Glomerular endothelial cell (primary cell): Measurements from ENCODE around the gene LNX1. TPM values are rescaled to one million over a fixed set of nuclear protein-coding genes. Genes with fewer than 3 reads are reported as not detected.
"Not testable (repeated sequence)": the region's sequence is repeated elsewhere in the genome, so short reads cannot be mapped to it uniquely, and the experiment has no call there.

ENCODE experiments used
- DNase-seq: peaks from one replicate; pipeline ENCODE4 v3.0.0-alpha.2; 2011; ENCODE audit warnings: low read depth, low spot score; ENCODE audit errors: extremely low read depth
- total RNA-seq: library from RNA; depleted of rRNA; stranded (reverse); fragments of >200 nt; gene quantifications from 2 replicates; pipeline ENCODE4 v1.2.3, GENCODE V29; 2015

Gene LNX1
- total RNA-seq, 1 donor from 2014 or later, result 1.6 TPM

DNA sequence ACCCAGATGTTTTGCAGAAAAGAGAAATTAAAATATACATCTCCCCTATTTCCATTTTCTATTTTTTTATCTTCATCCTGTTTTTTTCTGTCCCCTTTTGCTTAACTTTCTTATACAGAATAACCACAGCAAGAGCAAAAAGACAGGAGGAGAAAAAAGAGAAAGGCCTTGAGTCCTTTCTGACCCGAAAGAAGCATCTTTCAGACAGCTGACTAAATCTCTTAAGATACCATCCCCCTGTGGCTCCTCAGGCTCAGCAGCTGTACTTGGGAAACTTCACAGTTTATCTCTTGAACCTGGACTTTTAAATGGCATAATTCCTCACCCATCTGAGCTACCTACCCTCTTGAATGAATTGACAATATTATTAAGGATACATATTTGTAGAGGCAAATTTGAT lies 113.7 kb downstream of the LNX1 start:
- no peak for DNase-seq

DNA sequence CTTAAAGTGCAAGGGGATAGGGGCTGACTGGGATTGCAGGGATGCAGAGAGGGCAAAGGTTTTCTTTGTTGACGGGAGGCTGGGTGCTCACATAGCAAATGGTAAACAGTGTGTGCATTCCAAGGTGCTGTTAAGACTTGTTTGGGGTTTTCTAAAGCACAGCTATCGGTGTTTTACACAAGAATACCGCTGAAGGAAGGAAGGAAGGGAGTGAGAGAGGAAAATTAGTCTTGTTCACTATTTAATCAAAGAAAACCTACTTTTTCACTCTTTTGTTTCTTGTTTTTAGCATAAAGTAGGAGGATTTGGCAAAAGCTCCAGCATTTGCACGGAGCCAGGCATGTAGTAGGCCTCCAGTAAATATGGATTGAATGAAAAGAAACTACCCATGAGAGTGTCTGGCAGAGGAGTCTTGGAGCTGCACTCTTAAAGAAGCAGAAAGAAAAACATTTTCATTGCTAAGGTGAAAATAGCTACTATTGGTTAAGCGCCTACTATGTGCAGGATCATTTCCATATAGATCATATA lies 114.2 kb downstream of the LNX1 start:
- DNase-seq, result no peak

DNA sequence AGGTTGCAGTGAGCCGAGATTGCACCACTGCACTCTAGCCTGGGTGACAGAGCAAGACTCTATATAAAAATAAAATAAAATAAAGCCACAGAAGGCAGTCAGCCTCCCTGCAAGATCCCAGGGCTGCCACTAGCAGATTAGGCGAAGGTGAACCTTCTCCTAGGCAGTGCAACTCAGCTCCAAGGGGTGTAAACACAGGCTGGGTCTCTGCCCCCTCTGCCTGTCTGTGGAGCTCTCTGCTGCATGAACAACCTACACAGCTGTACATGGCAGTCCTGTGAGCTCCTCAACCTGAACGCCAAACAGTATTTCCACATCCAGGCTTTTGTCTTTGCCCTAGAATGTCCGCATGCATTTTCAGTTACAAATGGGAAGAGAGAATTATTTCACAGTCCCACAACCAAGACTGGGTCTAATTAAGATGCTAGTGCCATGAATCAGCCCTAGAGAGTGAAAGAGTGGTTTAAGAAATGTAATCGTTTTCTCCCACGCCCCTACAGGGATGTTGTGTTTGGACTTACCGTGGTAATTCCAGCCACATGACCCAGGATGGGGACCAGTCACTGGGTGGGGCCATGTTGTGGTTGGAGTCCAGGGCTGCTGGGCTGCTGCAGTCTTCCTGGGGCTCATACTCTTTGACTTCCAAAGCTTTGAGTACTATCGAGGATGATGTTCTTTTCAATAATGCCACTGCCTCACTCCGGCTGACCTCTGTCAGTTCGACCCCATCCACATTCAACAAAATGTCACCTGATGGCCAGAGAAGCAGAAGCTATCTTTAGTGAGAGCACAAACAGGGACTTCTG lies 114.9 kb downstream of the LNX1 start:
- DNase-seq, result no peak

DNA sequence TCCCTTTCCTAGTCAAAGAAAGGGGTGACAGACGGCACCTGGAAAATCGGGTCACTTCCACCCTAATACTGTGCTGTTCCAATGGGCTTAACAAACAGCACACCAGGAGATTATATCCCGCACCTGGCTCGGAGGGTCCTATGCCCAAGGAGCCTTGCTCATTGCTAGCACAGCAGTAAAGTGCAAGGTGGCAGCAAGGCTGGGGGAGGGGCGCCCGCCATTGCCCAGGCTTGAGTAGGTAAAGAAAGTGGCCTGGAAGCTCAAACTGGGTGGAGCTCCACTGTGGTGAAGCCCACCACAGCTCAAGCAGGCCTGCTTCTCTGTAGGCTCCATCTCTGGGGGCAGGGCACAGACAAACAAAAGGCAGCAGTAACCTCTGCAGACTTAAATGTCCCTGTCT lies 124.7 kb downstream of the LNX1 start:
- DNase-seq, result not testable (repeated sequence)

DNA sequence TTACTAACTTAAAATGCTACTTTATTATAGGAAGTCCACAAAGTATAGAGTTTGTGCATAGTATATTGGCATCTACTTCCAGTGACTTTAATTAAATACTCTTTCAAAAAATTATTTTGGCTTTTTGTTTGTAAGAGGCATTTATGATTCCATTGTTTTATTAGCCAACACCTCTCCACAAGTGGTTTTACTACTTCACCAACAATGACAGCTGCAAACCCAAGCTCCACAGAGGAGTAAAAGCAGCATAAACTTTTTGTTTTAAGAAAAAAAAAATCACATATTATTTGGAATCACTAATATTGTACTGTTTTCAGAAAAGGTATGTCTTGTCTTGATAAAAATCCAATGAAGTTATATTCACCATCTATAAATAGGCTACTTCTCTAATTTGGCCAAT lies 125.4 kb downstream of the LNX1 start:
- no peak for DNase-seq

DNA sequence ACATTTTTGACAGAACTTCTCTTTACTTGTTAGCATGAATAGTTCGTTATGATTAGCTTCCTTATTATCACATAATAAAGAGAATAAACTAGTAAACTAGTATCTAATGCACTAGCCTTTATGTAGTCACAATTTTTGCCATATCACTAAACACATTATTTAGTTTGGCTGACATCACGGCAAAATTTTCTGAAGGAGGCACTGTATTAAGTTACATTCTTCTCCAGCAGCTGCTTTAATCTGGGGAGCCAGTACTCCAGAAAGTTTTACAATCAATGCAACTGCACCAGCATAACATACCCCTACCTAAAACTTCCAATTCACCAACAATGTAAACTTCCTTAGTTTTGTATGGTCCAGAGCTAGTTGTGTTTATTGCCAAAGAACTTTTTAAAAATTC lies 126.0 kb downstream of the LNX1 start:
- DNase-seq, result no peak

DNA sequence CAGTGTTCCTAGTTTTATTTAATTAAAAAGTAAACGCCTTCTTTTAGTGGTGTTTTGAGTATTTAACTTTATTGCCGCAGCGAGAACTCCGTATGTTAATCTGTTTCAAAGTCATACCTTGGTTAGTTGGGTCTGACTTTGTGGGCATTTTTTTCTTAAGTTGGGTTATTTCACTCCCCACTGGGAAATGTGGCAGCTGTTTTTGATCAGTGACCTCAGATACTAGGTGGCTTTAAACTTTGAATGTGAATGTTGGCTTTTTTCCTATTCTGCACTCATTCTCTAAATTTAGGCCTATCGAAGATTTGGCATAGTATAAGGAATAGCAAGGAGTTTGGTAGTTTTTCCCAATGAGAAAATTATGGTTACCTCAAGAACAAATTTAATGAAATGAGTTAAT lies 127.9 kb downstream of the LNX1 start:
- DNase-seq, result no peak

DNA sequence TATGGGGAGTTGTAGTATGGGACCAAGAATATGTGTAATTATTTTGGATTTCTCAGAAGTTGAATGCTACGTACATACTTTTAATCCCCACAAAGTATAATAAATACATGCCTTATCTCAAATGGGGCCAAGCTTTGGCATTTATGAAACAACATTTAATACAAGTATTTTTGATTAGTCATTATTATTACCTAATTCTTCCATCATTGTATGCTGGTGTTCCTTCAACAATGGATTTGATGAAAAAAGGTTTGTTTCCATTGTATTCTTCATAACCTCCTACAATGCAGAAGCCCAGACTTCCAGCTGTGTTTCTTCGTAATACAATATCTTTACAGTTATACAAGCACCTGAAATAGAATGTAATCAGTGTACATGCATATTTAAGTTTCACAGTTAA lies 130.0 kb downstream of the LNX1 start:
- DNase-seq, result no peak

DNA sequence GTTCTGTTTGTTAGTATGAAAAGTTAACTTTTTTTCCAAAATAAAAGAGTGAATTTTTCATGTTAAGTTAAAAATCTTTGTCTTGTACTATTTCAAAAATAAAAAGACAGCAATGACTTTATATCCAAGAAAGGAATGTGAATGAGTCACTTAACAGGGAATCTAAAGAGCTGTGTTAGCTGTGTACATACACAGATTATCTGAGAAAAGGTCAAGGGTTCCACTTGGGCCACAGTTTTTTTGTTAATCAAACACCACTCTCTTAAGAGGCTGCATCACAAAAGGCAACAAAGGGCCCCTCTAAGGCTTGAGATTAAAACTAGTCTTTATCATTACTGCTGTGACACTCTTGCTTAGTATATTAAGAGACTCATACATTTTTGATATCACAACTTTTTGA lies 131.7 kb downstream of the LNX1 start:
- no peak for DNase-seq

DNA sequence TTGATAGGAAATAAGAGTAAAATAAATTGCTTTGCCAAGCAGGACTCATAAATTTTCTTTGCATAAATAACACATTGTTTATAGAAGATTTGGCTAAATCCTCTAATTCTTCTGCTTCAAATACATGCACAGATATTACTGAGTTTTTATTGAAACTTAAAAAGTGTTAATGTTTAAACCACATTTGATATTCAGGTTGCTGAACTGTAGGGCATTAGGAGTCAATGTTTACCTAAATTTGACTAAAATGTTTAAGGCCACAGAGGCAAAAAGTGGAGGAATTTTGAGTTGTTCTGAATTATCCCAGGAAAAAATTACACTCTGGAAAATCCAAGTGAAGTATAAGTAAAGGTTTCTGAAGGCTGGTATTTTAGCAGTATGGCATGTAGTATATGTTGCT lies 135.1 kb downstream of the LNX1 start:
- DNase-seq, result no peak

DNA sequence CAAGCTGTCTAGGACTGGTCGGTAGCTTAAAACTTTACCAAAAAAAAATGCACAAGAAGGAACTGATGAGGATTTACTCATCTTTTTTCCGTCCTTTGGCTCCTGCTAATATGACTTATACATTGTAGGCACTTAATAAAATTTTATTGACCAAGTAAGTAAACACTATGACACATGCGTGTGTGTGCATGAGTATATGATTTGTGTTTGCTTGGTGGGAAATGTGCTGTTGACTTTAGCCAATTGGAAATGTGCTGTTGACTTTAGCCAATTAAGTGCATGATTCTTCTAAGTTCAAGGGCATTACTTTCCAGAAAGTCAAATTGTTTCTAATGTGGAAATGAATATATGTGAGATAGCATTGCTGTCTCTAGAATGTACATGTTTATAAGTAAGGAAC lies 135.5 kb downstream of the LNX1 start:
- no peak for DNase-seq

DNA sequence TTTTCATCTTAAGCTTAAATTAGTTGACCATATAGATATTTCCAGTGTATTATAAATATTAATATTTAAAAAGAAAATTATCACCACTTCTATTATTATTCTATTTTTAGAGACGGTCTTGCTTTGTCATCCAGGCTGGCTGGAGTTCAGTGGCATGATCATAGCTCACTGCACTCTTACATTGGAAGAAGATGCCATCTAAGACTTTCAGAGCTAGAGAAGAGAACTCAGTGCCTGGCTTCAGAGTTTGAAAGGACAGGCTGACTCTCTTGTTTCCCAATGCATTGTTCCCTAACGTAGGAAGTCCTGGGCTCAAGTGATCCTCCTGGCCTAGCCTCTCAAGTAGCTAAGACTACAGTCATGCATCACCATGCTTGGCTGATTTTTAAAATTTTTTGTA lies 137.9 kb downstream of the LNX1 start:
- no peak for DNase-seq

DNA sequence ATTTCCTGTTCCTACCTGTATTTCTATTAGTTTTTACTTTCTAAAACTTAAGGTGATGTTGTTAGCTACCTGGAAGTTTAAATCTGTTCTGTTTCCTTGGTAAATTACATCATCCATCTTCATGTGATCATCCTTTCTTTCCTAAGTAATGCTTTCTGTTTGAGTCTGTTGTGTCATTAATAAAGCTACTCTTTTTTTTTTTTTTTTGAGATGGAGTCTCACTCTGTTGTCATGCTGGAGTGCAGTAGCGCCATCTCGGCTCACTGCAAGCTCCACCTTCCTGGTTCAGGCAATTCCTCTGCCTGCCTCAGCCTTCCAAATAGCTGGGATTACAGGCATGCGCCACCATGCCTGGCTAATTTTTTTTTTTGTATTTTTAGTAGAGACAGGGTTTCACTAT lies 140.5 kb downstream of the LNX1 start:
- no peak for DNase-seq

DNA sequence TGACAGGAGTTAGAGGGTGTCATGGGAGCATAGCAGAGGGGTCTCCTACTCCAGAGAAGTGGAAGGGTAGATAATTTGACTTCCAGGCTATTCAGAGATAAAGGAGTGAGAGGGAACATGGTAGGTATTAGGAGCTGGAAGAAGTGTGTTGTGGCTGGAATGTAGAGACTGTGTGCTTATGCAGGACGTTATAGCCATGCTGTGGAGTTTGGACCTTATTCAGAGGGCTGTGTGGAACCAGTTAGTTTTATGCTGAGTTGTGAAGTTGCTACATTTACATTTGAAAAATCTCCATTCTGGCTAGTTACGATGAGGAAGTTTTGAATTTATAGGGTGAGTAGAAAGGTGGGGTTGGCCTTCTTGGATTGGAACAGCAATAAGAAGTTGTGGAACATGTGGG lies 146.3 kb downstream of the LNX1 start:
- DNase-seq, result no peak

DNA sequence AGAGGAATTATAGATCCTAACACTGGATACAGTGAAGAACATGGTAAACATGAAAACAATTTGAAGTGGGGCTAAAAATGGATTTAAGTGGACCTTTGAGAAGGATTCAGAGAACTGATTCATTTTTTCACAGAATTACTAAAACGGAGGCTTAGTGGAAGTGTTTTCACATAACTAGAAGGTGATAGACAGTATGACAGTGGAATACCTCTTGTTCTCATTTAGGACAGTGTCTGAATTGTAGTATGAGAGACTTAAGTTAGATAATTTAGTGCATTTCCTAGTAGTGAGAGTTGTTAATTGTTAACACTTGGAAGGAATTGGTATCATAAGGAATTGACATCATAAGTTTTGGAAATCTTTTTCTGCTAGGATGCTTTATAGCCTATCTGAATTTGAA lies 149.7 kb downstream of the LNX1 start:
- DNase-seq, result no peak

DNA sequence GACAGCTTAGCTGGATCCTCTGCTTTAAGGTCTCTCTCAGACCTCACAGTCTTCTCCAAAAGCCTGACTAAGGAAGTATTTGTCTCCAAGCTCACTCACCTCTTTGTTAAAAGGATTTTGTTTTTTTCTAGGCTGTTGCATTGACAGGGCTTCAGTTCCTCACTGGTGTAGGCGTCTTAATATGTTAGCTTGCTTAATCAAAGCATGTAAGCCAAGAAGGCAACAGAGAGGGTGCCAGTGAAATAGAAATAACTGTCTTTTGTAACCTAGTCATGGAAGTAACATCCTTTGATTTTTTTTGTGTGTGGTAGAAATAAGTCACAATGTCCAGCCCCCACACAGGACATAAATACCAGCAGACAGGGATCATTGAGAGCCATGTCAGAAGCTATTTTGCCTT lies 155.0 kb downstream of the LNX1 start:
- DNase-seq, result no peak

DNA sequence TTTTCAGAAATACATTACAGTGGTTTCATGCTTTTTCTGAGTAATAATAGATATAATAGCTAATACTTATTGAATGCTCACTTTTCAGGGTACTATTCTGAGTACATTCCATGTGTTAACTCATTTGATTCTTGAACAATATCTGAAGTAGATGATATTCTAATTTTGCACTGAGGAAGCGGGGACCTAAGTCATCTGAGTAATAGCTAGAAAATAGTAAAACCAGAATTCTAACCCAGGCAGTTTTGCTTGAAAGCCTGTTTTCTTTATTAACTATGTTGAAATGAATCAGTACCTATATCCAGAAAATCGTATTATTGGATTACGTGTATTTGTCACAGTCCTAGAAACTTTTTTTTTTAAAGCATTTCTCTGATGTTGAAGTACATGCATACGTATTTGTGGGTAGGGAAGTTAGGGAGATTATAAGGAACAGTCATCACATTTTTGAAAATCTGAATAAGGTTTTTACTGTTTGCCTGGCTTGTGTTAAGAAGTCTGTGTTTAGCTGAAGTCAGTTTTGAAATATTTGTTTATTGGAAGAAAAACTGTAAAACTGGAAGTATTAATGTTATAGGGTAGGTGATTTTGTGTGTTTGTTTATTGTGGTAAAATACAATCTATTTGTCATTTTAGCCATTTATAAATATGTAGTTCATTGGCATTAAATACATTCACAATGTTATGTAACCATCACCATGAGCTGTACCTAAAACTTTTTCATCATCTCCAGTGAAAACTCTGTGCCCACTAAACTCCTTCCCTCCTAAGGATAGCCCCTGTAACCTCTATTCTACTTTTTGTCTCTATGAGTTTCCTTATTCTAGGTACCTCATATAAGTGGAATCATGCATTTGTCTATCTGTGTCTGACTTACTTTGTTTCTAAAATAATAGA lies 158.5 kb downstream of the LNX1 start:
- no peak for DNase-seq

DNA sequence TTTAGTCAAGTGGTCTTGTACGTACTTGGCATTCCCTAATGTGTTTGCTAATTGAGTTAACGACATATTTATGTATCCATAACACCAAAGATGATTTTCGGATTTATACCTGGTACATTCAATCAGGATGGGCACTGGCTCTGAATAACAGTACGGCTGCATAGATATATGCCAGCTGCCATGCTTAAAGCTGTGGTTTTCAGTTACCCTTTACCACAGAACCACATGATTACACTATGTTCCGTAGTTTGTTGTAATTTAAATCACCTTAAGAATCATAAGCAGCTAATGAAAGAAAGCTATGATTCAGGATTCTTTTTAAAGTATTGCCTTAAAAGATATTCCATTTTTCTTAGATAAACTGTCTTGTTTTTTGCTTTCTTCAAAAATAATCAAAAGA lies 160.2 kb downstream of the LNX1 start:
- no peak for DNase-seq

DNA sequence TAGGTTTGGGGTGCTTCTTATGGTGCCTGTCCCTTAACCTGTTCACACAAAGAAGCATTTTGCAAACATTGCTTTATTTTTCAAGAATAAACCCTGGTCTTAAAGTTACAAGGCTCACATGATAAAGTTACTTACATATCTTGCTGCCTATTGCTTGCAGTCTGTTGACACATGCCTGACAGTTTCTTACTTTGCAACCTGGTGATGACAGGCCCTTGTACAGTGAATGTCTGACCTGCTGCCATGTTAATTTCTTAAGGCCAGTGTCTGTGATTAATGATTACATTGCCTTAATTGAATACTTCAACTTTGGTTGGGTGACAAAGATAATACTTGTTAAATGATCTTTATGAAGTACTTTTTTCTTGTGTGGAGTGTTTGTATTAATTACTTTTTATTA lies 163.9 kb downstream of the LNX1 start:
- DNase-seq, result no peak

DNA sequence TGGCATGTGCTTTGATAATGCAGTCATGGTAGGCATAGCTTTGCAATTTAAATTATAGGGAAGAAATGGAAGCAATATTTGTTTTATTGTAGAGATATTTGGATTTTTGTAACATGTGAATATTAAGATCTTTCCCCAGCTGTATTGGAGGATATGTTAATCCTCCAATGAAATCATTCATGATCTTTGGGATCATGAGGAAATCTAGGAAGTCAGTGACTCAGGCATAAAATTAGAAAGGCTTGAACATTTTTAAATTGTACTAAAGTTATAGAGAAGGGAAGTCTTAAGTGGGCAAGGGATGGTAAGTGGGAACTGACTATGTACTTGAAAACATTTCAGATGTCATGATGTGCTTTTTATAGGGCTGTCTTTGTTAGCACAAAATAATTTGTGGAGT lies 167.0 kb downstream of the LNX1 start:
- DNase-seq, result no peak

DNA sequence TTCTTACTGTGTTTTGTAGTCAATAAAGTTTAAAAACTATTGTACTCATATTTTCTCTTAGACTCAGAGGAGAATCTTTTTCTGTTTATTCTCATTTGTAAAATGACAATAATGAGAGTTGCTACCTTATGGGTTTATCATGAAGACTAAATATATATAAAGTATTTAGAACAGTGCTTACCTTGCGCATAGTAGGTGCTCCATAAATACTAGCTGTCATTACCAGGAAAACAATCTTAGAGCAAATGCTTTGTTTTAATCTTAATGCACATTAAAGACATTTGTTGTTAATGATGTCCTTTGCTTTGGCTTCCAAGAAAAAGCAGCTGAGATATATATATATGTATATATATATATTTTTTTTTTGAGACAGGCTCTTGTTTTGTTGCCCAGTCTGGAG lies 168.9 kb downstream of the LNX1 start:
- DNase-seq, result no peak

DNA sequence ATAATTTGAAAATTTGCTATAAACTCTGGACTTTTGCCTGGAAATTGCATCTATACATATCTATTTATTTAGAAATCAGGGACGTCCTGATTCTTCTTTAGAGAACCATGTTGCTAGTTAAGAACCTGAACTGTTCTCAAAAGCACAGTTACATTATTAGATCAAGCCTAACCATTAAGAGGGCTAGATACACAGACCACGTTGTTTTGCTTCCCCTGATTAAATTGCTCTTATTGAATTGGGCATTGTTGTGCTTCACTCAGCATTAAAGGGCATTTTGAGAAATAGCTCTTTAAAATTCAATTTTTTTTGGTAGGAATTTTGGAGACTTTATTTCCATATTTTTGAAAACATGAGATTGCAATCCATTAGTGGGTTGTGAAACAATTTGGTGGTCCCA lies 169.5 kb downstream of the LNX1 start:
- no peak for DNase-seq
